HepG2 (cell line): ENCODE data around the gene MAN1B1. TPM values are rescaled to one million over a fixed set of nuclear protein-coding genes. Genes with fewer than 3 reads are reported as not detected.

Experiments used
- FIP1L1 ChIP-seq: fragments of 200-400 bp; formaldehyde crosslinking; IDR thresholded peaks from 2 replicates; pipeline ENCODE4 v1.6.1; 2018; ENCODE audit warnings: low read depth, mild to moderate bottlenecking, low read length, moderate library complexity, borderline replicate concordance; ENCODE audit not compliant: insufficient read depth
- FOXP4 ChIP-seq: sonication (generic); formaldehyde crosslinking; IDR thresholded peaks from 2 replicates; pipeline ENCODE4 v1.4.0; 2020; ENCODE audit warnings: missing genetic modification reagents
- GTF2F1 ChIP-seq: fragments of 150-350 bp; IDR thresholded peaks from 2 replicates; pipeline ENCODE4 v1.6.1; 2014; ENCODE audit warnings: low read length
- KDM4B ChIP-seq: sonication (generic); formaldehyde crosslinking; IDR thresholded peaks from 2 replicates; pipeline ENCODE4 v1.4.0; 2020; ENCODE audit warnings: missing genetic modification reagents
- KDM6A ChIP-seq: IDR thresholded peaks from 2 replicates; pipeline ENCODE4 v1.6.1; 2016; ENCODE audit warnings: low read depth
- MTA1 ChIP-seq: sonication (generic); formaldehyde crosslinking; IDR thresholded peaks from 2 replicates; pipeline ENCODE4 v1.4.0; 2020; ENCODE audit warnings: missing genetic modification reagents, mild to moderate bottlenecking, borderline replicate concordance
- MXD1 ChIP-seq: sonication (generic); formaldehyde crosslinking; IDR thresholded peaks from 2 replicates; pipeline ENCODE4 v1.4.0; 2020; ENCODE audit warnings: mild to moderate bottlenecking, missing genetic modification reagents
- MZF1 ChIP-seq: sonication (generic); formaldehyde crosslinking; IDR thresholded peaks from 2 replicates; pipeline ENCODE4 v1.8.1; 2023; ENCODE audit warnings: mild to moderate bottlenecking, missing genetic modification reagents, borderline replicate concordance
- NAIF1 ChIP-seq: sonication (generic); formaldehyde crosslinking; IDR thresholded peaks from 2 replicates; pipeline ENCODE4 v1.5.0; 2020; ENCODE audit warnings: mild to moderate bottlenecking, missing genetic modification reagents, borderline replicate concordance
- NCOR1 ChIP-seq: fragments of 200-600 bp; sonication (generic); IDR thresholded peaks from 2 replicates; pipeline ENCODE4 v1.7.0; 2017; ENCODE audit warnings: antibody characterized with exemption, low read length, borderline replicate concordance
- SMAD1 ChIP-seq: sonication (generic); formaldehyde crosslinking; IDR thresholded peaks from 2 replicates; pipeline ENCODE4 v1.4.0; 2020; ENCODE audit warnings: missing genetic modification reagents, low read depth, mild to moderate bottlenecking, borderline replicate concordance
- XBP1 ChIP-seq: sonication (generic); formaldehyde crosslinking; IDR thresholded peaks from 2 replicates; pipeline ENCODE4 v1.5.0; 2020; ENCODE audit warnings: missing genetic modification reagents
- XRCC5 ChIP-seq: fragments of 200-400 bp; formaldehyde crosslinking; optimal IDR thresholded peaks from 2 replicates; pipeline ENCODE3; 2017; ENCODE audit warnings: mild to moderate bottlenecking, low read length
- YY1 ChIP-seq: IDR thresholded peaks from 2 replicates; pipeline ENCODE4 v1.6.1; 2011; ENCODE audit warnings: low read length, low read depth, moderate library complexity, mild to moderate bottlenecking; ENCODE audit not compliant: insufficient read depth, insufficient replicate concordance
- ZBTB21 ChIP-seq: sonication (generic); formaldehyde crosslinking; IDR thresholded peaks from 2 replicates; pipeline ENCODE4 v1.4.0; 2020; ENCODE audit warnings: missing genetic modification reagents
- ZNF17 ChIP-seq: sonication (generic); formaldehyde crosslinking; IDR thresholded peaks from 2 replicates; pipeline ENCODE4 v1.5.0; 2020; ENCODE audit warnings: mild to moderate bottlenecking, missing genetic modification reagents
- ZNF564 ChIP-seq: sonication (generic); formaldehyde crosslinking; IDR thresholded peaks from 2 replicates; pipeline ENCODE4 v1.8.1; 2023; ENCODE audit warnings: mild to moderate bottlenecking, missing genetic modification reagents
- ZNF7 ChIP-seq: IDR thresholded peaks from 2 replicates; pipeline ENCODE4 v1.6.1; 2016; ENCODE audit warnings: missing biosample characterization, missing genetic modification reagents
- polyA plus RNA-seq, 8 experiments: library from polyadenylated mRNA; depleted of rRNA in 3 of 8; stranded (reverse) in 7 of 8; unstranded in 1 of 8; fragments of >200 nt; fragmentation: Illumina TruSeq in 4 of 8; extraction: Trizol in 4 of 8; gene quantifications; 2 replicates each; pipeline versions ENCODE4 v1.2.1 to v1.2.3, GENCODE V29; 2011 to 2016; ENCODE audit warnings: low read depth in 4 of 8, missing spikeins in 1 of 8, mixed read lengths in 1 of 8; ENCODE audit not compliant: insufficient read depth in 1 of 8
- total RNA-seq, 5 experiments: library from RNA; depleted of rRNA; stranded (reverse); fragments of >200 nt; fragmentation: Illumina TruSeq; extraction: Trizol; gene quantifications; 2 replicates each; pipeline ENCODE4 v1.2.3, GENCODE V29; 2016; ENCODE audit warnings: low read depth in 1 of 5
- TF ChIP-seq, protein P1 (sequence below): IDR thresholded peaks from 2 replicates; pipeline ENCODE4 v1.6.1; 2016; ENCODE audit warnings: missing biosample characterization, missing genetic modification reagents, low read depth
- TF ChIP-seq, protein P2 (sequence below): sonication (generic); formaldehyde crosslinking; IDR thresholded peaks from 2 replicates; pipeline ENCODE4 v1.5.1; 2020; ENCODE audit warnings: missing genetic modification reagents, mild to moderate bottlenecking, borderline replicate concordance
- TF ChIP-seq, protein P3 (sequence below): sonication (generic); formaldehyde crosslinking; IDR thresholded peaks from 2 replicates; pipeline ENCODE4 v1.5.1; 2020; ENCODE audit warnings: missing genetic modification reagents, mild to moderate bottlenecking, borderline replicate concordance

MAN1B1 gene
- total and polyA plus RNA-seq, 2 of the 13 experiments (the other 11 are each of a cell fraction or from before 2014, with no cell fraction given), result 48.9 to 59.5 TPM

DNA sequence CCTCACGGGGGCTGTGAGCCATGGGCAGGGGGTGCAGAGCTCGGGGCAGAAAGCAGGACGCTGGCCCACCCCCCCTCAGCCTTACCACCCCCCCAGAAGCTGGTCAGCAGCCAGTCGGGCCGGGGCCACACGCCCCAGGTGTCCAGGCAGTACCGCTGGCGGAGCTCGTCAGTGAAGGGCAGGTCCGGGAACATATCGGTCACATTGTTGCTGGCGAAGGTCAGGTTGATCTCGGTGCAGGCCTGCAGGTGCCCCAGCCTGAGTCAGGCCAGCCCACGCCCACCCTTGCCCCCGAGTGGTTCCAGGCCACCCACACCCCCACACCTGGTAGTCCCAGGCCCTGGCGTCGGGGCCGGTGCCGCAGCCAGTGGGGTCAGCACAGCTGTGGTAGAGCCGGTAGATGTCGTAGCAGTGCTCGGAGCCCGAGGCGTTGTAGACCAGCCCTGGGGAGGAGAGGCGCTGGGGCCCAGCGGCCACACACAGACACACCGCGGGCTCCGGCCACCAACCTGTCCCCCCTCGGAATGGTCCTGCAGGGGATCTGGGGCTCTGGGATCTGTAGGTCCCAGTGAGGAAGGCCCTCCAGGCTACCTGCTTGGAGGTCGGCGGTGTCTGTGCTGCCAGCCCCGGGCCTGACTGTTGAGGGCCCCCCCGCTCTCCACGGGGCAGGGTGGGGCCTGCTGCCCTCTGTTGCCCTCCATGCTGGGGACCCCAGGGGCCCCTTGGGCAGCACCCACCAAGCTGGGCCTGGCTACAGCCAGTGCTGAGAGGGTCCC is 25.2 kb downstream of the MAN1B1 start (continued):
- TF ChIP-seq MZF1 (CRISPR knock-in tag), result 0 out of 2 replicates have a peak, but pooled peaks have one; percentile 29
- no peak for TF ChIP-seq GTF2F1
- TF ChIP-seq ZNF17, result no peak
- TF ChIP-seq ZBTB21 (CRISPR knock-in tag), result no peak
- TF ChIP-seq, protein P1, sequence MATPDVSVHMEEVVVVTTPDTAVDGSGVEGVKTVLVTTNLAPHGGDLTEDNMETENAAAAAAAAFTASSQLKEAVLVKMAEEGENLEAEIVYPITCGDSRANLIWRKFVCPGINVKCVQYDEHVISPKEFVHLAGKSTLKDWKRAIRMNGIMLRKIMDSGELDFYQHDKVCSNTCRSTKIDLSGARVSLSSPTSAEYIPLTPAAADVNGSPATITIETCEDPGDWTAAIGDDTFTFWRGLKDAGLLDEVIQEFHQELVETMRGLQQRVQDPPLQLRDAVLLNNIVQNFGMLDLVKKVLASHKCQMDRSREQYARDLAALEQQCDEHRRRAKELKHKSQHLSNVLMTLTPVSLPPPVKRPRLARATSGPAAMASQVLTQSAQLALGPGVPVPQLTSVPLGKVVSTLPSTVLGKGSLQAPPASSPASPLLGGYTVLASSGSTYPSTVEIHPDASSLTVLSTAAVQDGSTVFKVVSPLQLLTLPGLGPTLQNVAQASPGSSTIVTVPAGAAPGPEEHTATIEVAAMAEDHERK (CRISPR knock-in tag), result no peak
- TF ChIP-seq, protein P2, sequence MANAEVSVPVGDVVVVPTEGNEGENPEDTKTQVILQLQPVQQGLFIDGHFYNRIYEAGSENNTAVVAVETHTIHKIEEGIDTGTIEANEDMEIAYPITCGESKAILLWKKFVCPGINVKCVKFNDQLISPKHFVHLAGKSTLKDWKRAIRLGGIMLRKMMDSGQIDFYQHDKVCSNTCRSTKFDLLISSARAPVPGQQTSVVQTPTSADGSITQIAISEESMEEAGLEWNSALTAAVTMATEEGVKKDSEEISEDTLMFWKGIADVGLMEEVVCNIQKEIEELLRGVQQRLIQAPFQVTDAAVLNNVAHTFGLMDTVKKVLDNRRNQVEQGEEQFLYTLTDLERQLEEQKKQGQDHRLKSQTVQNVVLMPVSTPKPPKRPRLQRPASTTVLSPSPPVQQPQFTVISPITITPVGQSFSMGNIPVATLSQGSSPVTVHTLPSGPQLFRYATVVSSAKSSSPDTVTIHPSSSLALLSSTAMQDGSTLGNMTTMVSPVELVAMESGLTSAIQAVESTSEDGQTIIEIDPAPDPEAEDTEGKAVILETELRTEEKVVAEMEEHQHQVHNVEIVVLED (CRISPR knock-in tag), result no peak
- TF ChIP-seq KDM6A (CRISPR knock-in tag), result no peak
- no peak for TF ChIP-seq FIP1L1
- TF ChIP-seq ZNF564 (CRISPR knock-in tag), result peak; percentile 61; the same call in 1 of the 2 replicates
- no peak for TF ChIP-seq MXD1
- no peak for TF ChIP-seq MTA1 (CRISPR knock-in tag)
- no peak for TF ChIP-seq KDM4B (CRISPR knock-in tag)
- TF ChIP-seq FOXP4 (CRISPR knock-in tag), result no peak
- 0 out of 2 replicates have a peak, but pooled peaks have one; percentile 60 for TF ChIP-seq SMAD1 (CRISPR knock-in tag)
- TF ChIP-seq ZNF7 (CRISPR knock-in tag), result no peak
- TF ChIP-seq, protein P3, sequence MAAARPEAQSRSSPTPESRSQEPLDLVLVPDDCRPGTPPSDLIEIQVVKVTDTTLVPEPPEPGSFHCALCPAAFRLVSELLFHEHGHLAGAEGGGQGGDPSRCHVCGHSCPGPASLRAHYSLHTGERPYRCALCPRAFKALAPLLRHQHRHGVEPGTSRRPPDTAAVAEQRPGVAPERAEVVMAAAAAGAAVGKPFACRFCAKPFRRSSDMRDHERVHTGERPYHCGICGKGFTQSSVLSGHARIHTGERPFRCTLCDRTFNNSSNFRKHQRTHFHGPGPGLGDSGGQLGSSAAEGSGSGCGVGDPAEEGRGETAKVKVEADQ (CRISPR knock-in tag), result no peak
- TF ChIP-seq XBP1, result no peak
- TF ChIP-seq NCOR1, result no peak
- TF ChIP-seq YY1, result no peak
- TF ChIP-seq XRCC5, result peak; percentile 65
- TF ChIP-seq NAIF1 (CRISPR knock-in tag), result no peak
